A549 (cell line): ENCODE measurements around the gene EVC2.

Experiments
- CBX8 ChIP-seq: fragments of 200-600 bp; sonication (generic); IDR thresholded peaks from 2 replicates; pipeline ENCODE4 v1.6.1; 2016
- CHD2 ChIP-seq: fragments of 150-350 bp; IDR thresholded peaks from 2 replicates; pipeline ENCODE4 v1.6.1; 2014; ENCODE audit warnings: low read length; ENCODE audit not compliant: partially characterized antibody
- FOSL2 ChIP-seq, 2 experiments: fragments of 450-650 bp in 1 of 2; fragments of >200 bp in 1 of 2; sonication (Bioruptor Twin) in 1 of 2; formaldehyde crosslinking; IDR thresholded peaks; 2 replicates each; pipeline versions ENCODE4 v1.5.0 to v1.6.1; 2016 to 2020; ENCODE audit warnings: mild to moderate bottlenecking in 1 of 2, moderate library complexity in 1 of 2
- KDM5A ChIP-seq: fragments of 200-600 bp; sonication (generic); IDR thresholded peaks from 2 replicates; pipeline ENCODE4 v1.6.1; 2016; ENCODE audit warnings: antibody characterized with exemption, mild to moderate bottlenecking
- MAZ ChIP-seq: fragments of 150-350 bp; IDR thresholded peaks from 2 replicates; pipeline ENCODE4 v1.6.1; 2014; ENCODE audit warnings: antibody characterized with exemption, low read depth, low read length, borderline replicate concordance
- POLR2AphosphoS2 ChIP-seq: conservative IDR thresholded peaks from 2 replicates; pipeline ENCODE4 v1.6.1; 2012; ENCODE audit warnings: low read length, improper control_type of control experiment, inconsistent platforms
- SMC3 ChIP-seq: fragments of >200 bp; sonication (Bioruptor Twin); formaldehyde crosslinking; IDR thresholded peaks from 3 replicates; pipeline ENCODE4 v1.6.1; 2018; ENCODE audit warnings: inconsistent platforms
- TP53 ChIP-seq: fragments of 250-450 bp; sonication (Bioruptor Pico); IDR thresholded peaks from 2 replicates; pipeline ENCODE4 v1.5.0; 2021; ENCODE audit warnings: mild to moderate bottlenecking, moderate library complexity
- TF ChIP-seq, protein P1 (sequence below): fragments of >200 bp; sonication (Bioruptor Twin); formaldehyde crosslinking; IDR thresholded peaks from 3 replicates; pipeline ENCODE4 v1.5.1; 2016
- TF ChIP-seq, protein P2 (sequence below): fragments of >200 bp; sonication (Bioruptor Twin); formaldehyde crosslinking; IDR thresholded peaks from 2 replicates; pipeline ENCODE4 v1.6.1; 2016

- TF ChIP-seq, protein P1, sequence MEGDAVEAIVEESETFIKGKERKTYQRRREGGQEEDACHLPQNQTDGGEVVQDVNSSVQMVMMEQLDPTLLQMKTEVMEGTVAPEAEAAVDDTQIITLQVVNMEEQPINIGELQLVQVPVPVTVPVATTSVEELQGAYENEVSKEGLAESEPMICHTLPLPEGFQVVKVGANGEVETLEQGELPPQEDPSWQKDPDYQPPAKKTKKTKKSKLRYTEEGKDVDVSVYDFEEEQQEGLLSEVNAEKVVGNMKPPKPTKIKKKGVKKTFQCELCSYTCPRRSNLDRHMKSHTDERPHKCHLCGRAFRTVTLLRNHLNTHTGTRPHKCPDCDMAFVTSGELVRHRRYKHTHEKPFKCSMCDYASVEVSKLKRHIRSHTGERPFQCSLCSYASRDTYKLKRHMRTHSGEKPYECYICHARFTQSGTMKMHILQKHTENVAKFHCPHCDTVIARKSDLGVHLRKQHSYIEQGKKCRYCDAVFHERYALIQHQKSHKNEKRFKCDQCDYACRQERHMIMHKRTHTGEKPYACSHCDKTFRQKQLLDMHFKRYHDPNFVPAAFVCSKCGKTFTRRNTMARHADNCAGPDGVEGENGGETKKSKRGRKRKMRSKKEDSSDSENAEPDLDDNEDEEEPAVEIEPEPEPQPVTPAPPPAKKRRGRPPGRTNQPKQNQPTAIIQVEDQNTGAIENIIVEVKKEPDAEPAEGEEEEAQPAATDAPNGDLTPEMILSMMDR, result no peak
- no peak for TF ChIP-seq SMC3
- no peak for TF ChIP-seq POLR2AphosphoS2
- no peak for TF ChIP-seq FOSL2 (IDR thresholded peaks at IDR 0.05)
- no peak for TF ChIP-seq FOSL2 (CRISPR knock-in tag; IDR thresholded peaks at IDR 0.05)
- TF ChIP-seq, protein P2, sequence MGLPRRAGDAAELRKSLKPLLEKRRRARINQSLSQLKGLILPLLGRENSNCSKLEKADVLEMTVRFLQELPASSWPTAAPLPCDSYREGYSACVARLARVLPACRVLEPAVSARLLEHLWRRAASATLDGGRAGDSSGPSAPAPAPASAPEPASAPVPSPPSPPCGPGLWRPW, result no peak
- no peak for TF ChIP-seq CBX8
- no peak for TF ChIP-seq TP53 (CRISPR knock-in tag)
- no peak for TF ChIP-seq CHD2
- no peak for TF ChIP-seq MAZ
- no peak for TF ChIP-seq KDM5A
These were observed 23.8 kb upstream of the EVC2 start for GRCh38 chr4:5732158-5732557.
